Activated CD4-positive, alpha-beta T cell treated with anti-CD3 and anti-CD28 coated beads, Interleukin-2, amount 10 ng/mL, durations not matched to agents 24 days and 14 days (primary cell): ENCODE results near the gene KDM8. TPM values are rescaled to one million over a fixed set of nuclear protein-coding genes. Genes with fewer than 3 reads are reported as not detected.

ENCODE experiments used
- DNase-seq: peaks from one replicate; pipeline ENCODE4 v3.0.0; 2022
- H3K27ac Mint-ChIP-seq: one replicate; pipeline ENCODE4 v1.8.0; 2022; ENCODE audit warnings: mild to moderate bottlenecking, mixed read lengths
- H3K27me3 Mint-ChIP-seq: one replicate; pipeline ENCODE4 v1.8.0; 2022; ENCODE audit warnings: mixed read lengths
- H3K36me3 Mint-ChIP-seq: one replicate; pipeline ENCODE4 v1.8.0; 2022; ENCODE audit warnings: low read depth, mild to moderate bottlenecking, mixed read lengths
- H3K4me1 Mint-ChIP-seq: one replicate; pipeline ENCODE4 v1.8.0; 2021; ENCODE audit warnings: mixed read lengths
- H3K4me3 Mint-ChIP-seq: one replicate; pipeline ENCODE4 v1.8.0; 2022; ENCODE audit warnings: mild to moderate bottlenecking, moderate library complexity, mixed read lengths
- H3K9me3 Mint-ChIP-seq: one replicate; pipeline ENCODE4 v1.8.0; 2021; ENCODE audit warnings: mixed read lengths
- intact Hi-C: fragments of 100-400 bp; cut with micrococcal nuclease; formaldehyde crosslinking; loops from one replicate; pipeline ENCODE4 v1.15.1; 2023
- total RNA-seq: library from RNA; stranded (reverse); gene quantifications from 2 replicates; pipeline ENCODE4 v1.2.3, GENCODE V29; 2022

KDM8 gene
- total RNA-seq, 1 donor from 2014 or later = 11.0 TPM

GRCh38 chr16:27179500-27180072 is 23.7 kb upstream of the KDM8 start:
- H3K27ac Mint-ChIP-seq = peak overlapping the region; percentile 73
- H3K36me3 Mint-ChIP-seq = no peaks in the 10 kb centered on the region
- DNase-seq = peak; percentile 96
- peaks cover 38% of the 10 kb centered on the region for H3K4me1 Mint-ChIP-seq
- intact Hi-C loops = loop anchor here (1.0 to 10.0 kb wide), 6 partner anchors 24 to 585 kb away; partner anchors contain the start of gene KDM8
- no peaks in the 10 kb centered on the region for H3K9me3 Mint-ChIP-seq
- H3K27me3 Mint-ChIP-seq = peaks cover 3% of the 10 kb centered on the region
- peak overlapping the region; percentile 3 for H3K4me3 Mint-ChIP-seq

- intact Hi-C loops = no loop called here
- Mint-ChIP-seq H3K4me3 (no peak overlapping the region), H3K27me3 (peaks cover 3% of the 10 kb centered on the region), H3K27ac (no peak overlapping the region), H3K36me3 (no peaks in the 10 kb centered on the region), H3K9me3 (no peaks in the 10 kb centered on the region), H3K4me1 (peaks cover 32% of the 10 kb centered on the region)
- DNase-seq = no peak
Observed at GRCh38 chr16:27181019-27181790, 22.1 kb upstream of the KDM8 start.

- no peak overlapping the region for H3K4me3 Mint-ChIP-seq
- no peaks in the 10 kb centered on the region for H3K36me3 Mint-ChIP-seq
- no peak for DNase-seq
Observed at GRCh38 chr16:27182906-27183405, 20.4 kb upstream of the KDM8 start.

GRCh38 chr16:27185776-27186130 is 17.6 kb upstream of the KDM8 start:
- Mint-ChIP-seq H3K36me3 (no peaks in the 10 kb centered on the region), H3K27me3 (peaks cover 5% of the 10 kb centered on the region), H3K4me3 (no peak overlapping the region), H3K27ac (no peak overlapping the region), H3K9me3 (no peaks in the 10 kb centered on the region), H3K4me1 (peaks cover 6% of the 10 kb centered on the region)
- intact Hi-C loops = no loop called here
- no peak for DNase-seq

More at GRCh38 chr16:27182906-27183405, 20.4 kb upstream of the KDM8 start:
- Mint-ChIP-seq H3K4me1 (peaks cover 23% of the 10 kb centered on the region), H3K27ac (no peak overlapping the region), H3K9me3 (no peaks in the 10 kb centered on the region), H3K27me3 (peaks cover 5% of the 10 kb centered on the region)
- intact Hi-C loops = no loop called here

- DNase-seq = no peak
Observed at GRCh38 chr16:27188633-27189032, 14.7 kb upstream of the KDM8 start.

GRCh38 chr16:27189335-27189972 is 13.9 kb upstream of the KDM8 start:
- Mint-ChIP-seq H3K27me3 (peaks cover 2% of the 10 kb centered on the region), H3K9me3 (peaks cover 6% of the 10 kb centered on the region), H3K27ac (no peak overlapping the region), H3K4me1 (peaks cover 4% of the 10 kb centered on the region), H3K36me3 (no peaks in the 10 kb centered on the region), H3K4me3 (no peak overlapping the region)
- intact Hi-C loops = no loop called here
- no peak for DNase-seq

More at GRCh38 chr16:27188633-27189032, 14.7 kb upstream of the KDM8 start:
- H3K4me3 Mint-ChIP-seq = no peak overlapping the region
- no peak overlapping the region for H3K27ac Mint-ChIP-seq
- H3K9me3 Mint-ChIP-seq = no peaks in the 10 kb centered on the region
- peaks cover 4% of the 10 kb centered on the region for H3K4me1 Mint-ChIP-seq
- peaks cover 2% of the 10 kb centered on the region for H3K27me3 Mint-ChIP-seq
- H3K36me3 Mint-ChIP-seq = no peaks in the 10 kb centered on the region
- intact Hi-C loops = no loop called here

- Mint-ChIP-seq H3K4me1 (peaks cover 9% of the 10 kb centered on the region), H3K9me3 (peaks cover 12% of the 10 kb centered on the region), H3K27ac (no peak overlapping the region), H3K27me3 (peaks cover 2% of the 10 kb centered on the region), H3K4me3 (no peak overlapping the region), H3K36me3 (peaks cover 3% of the 10 kb centered on the region)
- intact Hi-C loops = no loop called here
- no peak for DNase-seq
Observed at GRCh38 chr16:27190316-27190871, 12.9 kb upstream of the KDM8 start.

GRCh38 chr16:27191352-27191924 is 11.9 kb upstream of the KDM8 start:
- H3K27me3 Mint-ChIP-seq = peaks cover 2% of the 10 kb centered on the region
- peaks cover 12% of the 10 kb centered on the region for H3K9me3 Mint-ChIP-seq
- H3K36me3 Mint-ChIP-seq = peaks cover 3% of the 10 kb centered on the region
- intact Hi-C loops = no loop called here
- H3K4me1 Mint-ChIP-seq = peaks cover 14% of the 10 kb centered on the region
- DNase-seq = no peak
- H3K4me3 Mint-ChIP-seq = no peak overlapping the region
- no peak overlapping the region for H3K27ac Mint-ChIP-seq

GRCh38 chr16:27193300-27193990 is 9.9 kb upstream of the KDM8 start:
- intact Hi-C loops = no loop called here
- peaks cover 28% of the 10 kb centered on the region for H3K4me1 Mint-ChIP-seq
- H3K36me3 Mint-ChIP-seq = peaks cover 3% of the 10 kb centered on the region
- DNase-seq = no peak
- peaks cover 12% of the 10 kb centered on the region for H3K9me3 Mint-ChIP-seq
- H3K27ac Mint-ChIP-seq = no peak overlapping the region
- H3K4me3 Mint-ChIP-seq = no peak overlapping the region
- no peaks in the 10 kb centered on the region for H3K27me3 Mint-ChIP-seq

GRCh38 chr16:27195076-27195741 is 8.1 kb upstream of the KDM8 start:
- intact Hi-C loops = no loop called here
- peaks cover 41% of the 10 kb centered on the region for H3K4me1 Mint-ChIP-seq
- peaks cover 16% of the 10 kb centered on the region for H3K9me3 Mint-ChIP-seq
- no peak overlapping the region for H3K4me3 Mint-ChIP-seq
- peaks cover 5% of the 10 kb centered on the region for H3K36me3 Mint-ChIP-seq
- DNase-seq = no peak
- no peak overlapping the region for H3K27ac Mint-ChIP-seq
- no peaks in the 10 kb centered on the region for H3K27me3 Mint-ChIP-seq

GRCh38 chr16:27195941-27196595 is 7.3 kb upstream of the KDM8 start:
- intact Hi-C loops = no loop called here
- H3K9me3 Mint-ChIP-seq = peaks cover 16% of the 10 kb centered on the region
- peak overlapping the region; percentile 2 for H3K4me3 Mint-ChIP-seq
- peaks cover 50% of the 10 kb centered on the region for H3K4me1 Mint-ChIP-seq
- peaks cover 5% of the 10 kb centered on the region for H3K36me3 Mint-ChIP-seq
- H3K27ac Mint-ChIP-seq = no peak overlapping the region
- H3K27me3 Mint-ChIP-seq = no peaks in the 10 kb centered on the region
- DNase-seq = peak; percentile 82

- peaks cover 5% of the 10 kb centered on the region for H3K36me3 Mint-ChIP-seq
- H3K27ac Mint-ChIP-seq = no peak overlapping the region
- peaks cover 16% of the 10 kb centered on the region for H3K9me3 Mint-ChIP-seq
- no peaks in the 10 kb centered on the region for H3K27me3 Mint-ChIP-seq
- H3K4me3 Mint-ChIP-seq = peak overlapping the region; percentile 4
- intact Hi-C loops = no loop called here
- H3K4me1 Mint-ChIP-seq = peaks cover 54% of the 10 kb centered on the region
- DNase-seq = no peak
Observed at GRCh38 chr16:27197004-27197403, 6.3 kb upstream of the KDM8 start.
